ENCODE data around the gene TMEM114.

GRCh38 chr16:8544406-8544805 lies 45.9 kb downstream of the TMEM114 start:
- no peak for TF ChIP-seq EZH2 (IDR thresholded peaks at IDR 0.05; ENCODE audit: insufficient read depth, poor library complexity, severe bottlenecking)
- no peak for TF ChIP-seq EZH2phosphoT487 (IDR thresholded peaks at IDR 0.05; ENCODE audit: insufficient read depth, low read depth)
